Measurements from ENCODE around the gene HIC1. TPM values are rescaled to one million over a fixed set of nuclear protein-coding genes. Genes with fewer than 3 reads are reported as not detected.

Gene HIC1
- total and polyA plus RNA-seq, 2 experiments from 2014 or later = 0.17 to 0.26 TPM

DNA sequence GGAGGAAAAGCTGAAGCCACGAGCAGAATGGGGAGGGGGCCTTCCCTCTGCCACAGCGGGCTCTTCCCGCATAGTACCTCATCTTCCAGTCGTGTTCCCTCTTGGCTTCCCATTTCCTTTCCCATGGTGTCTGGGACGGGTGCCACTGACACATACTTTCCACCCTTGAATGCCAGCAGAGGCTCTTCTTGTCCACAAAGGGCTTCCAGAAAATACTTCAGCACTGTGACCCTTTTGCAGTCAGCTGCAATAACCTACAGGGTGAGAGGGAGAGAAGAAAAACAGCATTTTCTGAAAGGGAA, 30.7 kb downstream of the HIC1 start (continued):
- TF ChIP-seq, protein P1, sequence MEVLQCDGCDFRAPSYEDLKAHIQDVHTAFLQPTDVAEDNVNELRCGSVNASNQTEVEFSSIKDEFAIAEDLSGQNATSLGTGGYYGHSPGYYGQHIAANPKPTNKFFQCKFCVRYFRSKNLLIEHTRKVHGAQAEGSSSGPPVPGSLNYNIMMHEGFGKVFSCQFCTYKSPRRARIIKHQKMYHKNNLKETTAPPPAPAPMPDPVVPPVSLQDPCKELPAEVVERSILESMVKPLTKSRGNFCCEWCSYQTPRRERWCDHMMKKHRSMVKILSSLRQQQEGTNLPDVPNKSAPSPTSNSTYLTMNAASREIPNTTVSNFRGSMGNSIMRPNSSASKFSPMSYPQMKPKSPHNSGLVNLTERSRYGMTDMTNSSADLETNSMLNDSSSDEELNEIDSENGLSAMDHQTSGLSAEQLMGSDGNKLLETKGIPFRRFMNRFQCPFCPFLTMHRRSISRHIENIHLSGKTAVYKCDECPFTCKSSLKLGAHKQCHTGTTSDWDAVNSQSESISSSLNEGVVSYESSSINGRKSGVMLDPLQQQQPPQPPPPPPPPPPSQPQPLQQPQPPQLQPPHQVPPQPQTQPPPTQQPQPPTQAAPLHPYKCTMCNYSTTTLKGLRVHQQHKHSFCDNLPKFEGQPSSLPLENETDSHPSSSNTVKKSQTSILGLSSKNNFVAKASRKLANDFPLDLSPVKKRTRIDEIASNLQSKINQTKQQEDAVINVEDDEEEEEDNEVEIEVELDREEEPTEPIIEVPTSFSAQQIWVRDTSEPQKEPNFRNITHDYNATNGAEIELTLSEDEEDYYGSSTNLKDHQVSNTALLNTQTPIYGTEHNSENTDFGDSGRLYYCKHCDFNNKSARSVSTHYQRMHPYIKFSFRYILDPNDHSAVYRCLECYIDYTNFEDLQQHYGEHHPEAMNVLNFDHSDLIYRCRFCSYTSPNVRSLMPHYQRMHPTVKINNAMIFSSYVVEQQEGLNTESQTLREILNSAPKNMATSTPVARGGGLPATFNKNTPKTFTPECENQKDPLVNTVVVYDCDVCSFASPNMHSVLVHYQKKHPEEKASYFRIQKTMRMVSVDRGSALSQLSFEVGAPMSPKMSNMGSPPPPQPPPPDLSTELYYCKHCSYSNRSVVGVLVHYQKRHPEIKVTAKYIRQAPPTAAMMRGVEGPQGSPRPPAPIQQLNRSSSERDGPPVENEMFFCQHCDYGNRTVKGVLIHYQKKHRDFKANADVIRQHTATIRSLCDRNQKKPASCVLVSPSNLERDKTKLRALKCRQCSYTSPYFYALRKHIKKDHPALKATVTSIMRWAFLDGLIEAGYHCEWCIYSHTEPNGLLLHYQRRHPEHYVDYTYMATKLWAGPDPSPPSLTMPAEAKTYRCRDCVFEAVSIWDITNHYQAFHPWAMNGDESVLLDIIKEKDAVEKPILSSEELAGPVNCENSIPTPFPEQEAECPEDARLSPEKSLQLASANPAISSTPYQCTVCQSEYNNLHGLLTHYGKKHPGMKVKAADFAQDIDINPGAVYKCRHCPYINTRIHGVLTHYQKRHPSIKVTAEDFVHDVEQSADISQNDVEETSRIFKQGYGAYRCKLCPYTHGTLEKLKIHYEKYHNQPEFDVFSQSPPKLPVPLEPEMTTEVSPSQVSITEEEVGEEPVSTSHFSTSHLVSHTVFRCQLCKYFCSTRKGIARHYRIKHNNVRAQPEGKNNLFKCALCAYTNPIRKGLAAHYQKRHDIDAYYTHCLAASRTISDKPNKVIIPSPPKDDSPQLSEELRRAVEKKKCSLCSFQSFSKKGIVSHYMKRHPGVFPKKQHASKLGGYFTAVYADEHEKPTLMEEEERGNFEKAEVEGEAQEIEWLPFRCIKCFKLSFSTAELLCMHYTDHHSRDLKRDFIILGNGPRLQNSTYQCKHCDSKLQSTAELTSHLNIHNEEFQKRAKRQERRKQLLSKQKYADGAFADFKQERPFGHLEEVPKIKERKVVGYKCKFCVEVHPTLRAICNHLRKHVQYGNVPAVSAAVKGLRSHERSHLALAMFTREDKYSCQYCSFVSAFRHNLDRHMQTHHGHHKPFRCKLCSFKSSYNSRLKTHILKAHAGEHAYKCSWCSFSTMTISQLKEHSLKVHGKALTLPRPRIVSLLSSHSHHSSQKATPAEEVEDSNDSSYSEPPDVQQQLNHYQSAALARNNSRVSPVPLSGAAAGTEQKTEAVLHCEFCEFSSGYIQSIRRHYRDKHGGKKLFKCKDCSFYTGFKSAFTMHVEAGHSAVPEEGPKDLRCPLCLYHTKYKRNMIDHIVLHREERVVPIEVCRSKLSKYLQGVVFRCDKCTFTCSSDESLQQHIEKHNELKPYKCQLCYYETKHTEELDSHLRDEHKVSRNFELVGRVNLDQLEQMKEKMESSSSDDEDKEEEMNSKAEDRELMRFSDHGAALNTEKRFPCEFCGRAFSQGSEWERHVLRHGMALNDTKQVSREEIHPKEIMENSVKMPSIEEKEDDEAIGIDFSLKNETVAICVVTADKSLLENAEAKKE (CRISPR knock-in tag; IDR thresholded peaks at IDR 0.05) = no peak
- TF ChIP-seq CTCF (conservative IDR thresholded peaks at IDR 0.05; ENCODE audit: low read depth in 2 of 2) (no peak), POLR2AphosphoS5 (IDR thresholded peaks at IDR 0.05; ENCODE audit: low read depth) (no peak), EZH2phosphoT487 (IDR thresholded peaks at IDR 0.05; ENCODE audit: unreplicated experiment) (no peak), NANOG (IDR thresholded peaks at IDR 0.05; ENCODE audit: borderline replicate concordance) (no peak)

- no peak overlapping the region for H3K4me2 ChIP-seq
- Mint-ChIP-seq H3K36me3 (ENCODE audit: low read depth) (no peaks in the 10 kb centered on the region; the same call in 1 of the 3 replicates), H3K4me1 (peaks cover 38% of the 10 kb centered on the region), H3K27ac (no peak overlapping the region), H3K9me3 (no peaks in the 10 kb centered on the region), H3K4me3 (no peak overlapping the region), H3K27me3 (ENCODE audit: insufficient read depth, low read depth, poor library complexity) (peaks cover 2% of the 10 kb centered on the region)
- H3K9me2 ChIP-seq (ENCODE audit: insufficient read depth) = no peaks in the 10 kb centered on the region
- H4K20me1 ChIP-seq (replicated peaks; ENCODE audit: insufficient read depth) = no peaks in the 10 kb centered on the region
- no peak overlapping the region for H2AFZ ChIP-seq
- H3K36me3 ChIP-seq (ENCODE audit: insufficient read depth) = no peaks in the 10 kb centered on the region
- H3K4me3 ChIP-seq = no peak overlapping the region
- no peaks in the 10 kb centered on the region for H3F3A ChIP-seq (replicated peaks; ENCODE audit: low read depth)
- peaks cover 17% of the 10 kb centered on the region for H3K4me1 ChIP-seq (ENCODE audit: insufficient read depth)
- no peaks in the 10 kb centered on the region for H3K79me2 ChIP-seq (replicated peaks; ENCODE audit: insufficient read depth)
- no peak overlapping the region for H3K27ac ChIP-seq (ENCODE audit: low read depth)
- no peak for ATAC-seq
- DNase-seq (ENCODE audit: low spot score) = no peak
- H3K27me3 ChIP-seq (ENCODE audit: insufficient read depth) = no peaks in the 10 kb centered on the region
- TF ChIP-seq ETS1 (IDR thresholded peaks at IDR 0.05) (no peak), JUNB (IDR thresholded peaks at IDR 0.05; ENCODE audit: unreplicated experiment) (no peak), ZNF114 (CRISPR knock-in tag; IDR thresholded peaks at IDR 0.05) (no peak), POLR2AphosphoS5 (IDR thresholded peaks at IDR 0.05; ENCODE audit: low read depth) (no peak)
- TF ChIP-seq, protein P2, sequence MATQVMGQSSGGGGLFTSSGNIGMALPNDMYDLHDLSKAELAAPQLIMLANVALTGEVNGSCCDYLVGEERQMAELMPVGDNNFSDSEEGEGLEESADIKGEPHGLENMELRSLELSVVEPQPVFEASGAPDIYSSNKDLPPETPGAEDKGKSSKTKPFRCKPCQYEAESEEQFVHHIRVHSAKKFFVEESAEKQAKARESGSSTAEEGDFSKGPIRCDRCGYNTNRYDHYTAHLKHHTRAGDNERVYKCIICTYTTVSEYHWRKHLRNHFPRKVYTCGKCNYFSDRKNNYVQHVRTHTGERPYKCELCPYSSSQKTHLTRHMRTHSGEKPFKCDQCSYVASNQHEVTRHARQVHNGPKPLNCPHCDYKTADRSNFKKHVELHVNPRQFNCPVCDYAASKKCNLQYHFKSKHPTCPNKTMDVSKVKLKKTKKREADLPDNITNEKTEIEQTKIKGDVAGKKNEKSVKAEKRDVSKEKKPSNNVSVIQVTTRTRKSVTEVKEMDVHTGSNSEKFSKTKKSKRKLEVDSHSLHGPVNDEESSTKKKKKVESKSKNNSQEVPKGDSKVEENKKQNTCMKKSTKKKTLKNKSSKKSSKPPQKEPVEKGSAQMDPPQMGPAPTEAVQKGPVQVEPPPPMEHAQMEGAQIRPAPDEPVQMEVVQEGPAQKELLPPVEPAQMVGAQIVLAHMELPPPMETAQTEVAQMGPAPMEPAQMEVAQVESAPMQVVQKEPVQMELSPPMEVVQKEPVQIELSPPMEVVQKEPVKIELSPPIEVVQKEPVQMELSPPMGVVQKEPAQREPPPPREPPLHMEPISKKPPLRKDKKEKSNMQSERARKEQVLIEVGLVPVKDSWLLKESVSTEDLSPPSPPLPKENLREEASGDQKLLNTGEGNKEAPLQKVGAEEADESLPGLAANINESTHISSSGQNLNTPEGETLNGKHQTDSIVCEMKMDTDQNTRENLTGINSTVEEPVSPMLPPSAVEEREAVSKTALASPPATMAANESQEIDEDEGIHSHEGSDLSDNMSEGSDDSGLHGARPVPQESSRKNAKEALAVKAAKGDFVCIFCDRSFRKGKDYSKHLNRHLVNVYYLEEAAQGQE (IDR thresholded peaks at IDR 0.05; ENCODE audit: unreplicated experiment) = no peak
Observed at GRCh38 chr17:2086306-2086705, 31.4 kb downstream of the HIC1 start.

All from GM23338 (cell line).